Stimulated activated CD8-positive, alpha-beta memory T cell treated with anti-CD3 and anti-CD28 coated beads, Interleukin-7, amount 100 ng/mL, for 24 hours (primary cell): Measurements from ENCODE around the gene DAP3.

Source experiments
- DNase-seq: peaks from one replicate; pipeline ENCODE4 v3.0.0-alpha.2; 2020; ENCODE audit warnings: low read depth

Gene DAP3

GRCh38 chr1:155776414-155776813, 87.5 kb downstream of the DAP3 start:
- DNase-seq: no peak

GRCh38 chr1:155777582-155777981, 88.7 kb downstream of the DAP3 start:
- no peak for DNase-seq
